BE2C (cell line): ENCODE data around the gene TXNDC17.

Source experiments
- DNase-seq: peaks from one replicate; pipeline ENCODE4 v3.0.0-alpha.2; 2020
- H3K27me3 ChIP-seq: fragments of 250-450 bp; sonication (Bioruptor Pico); 2 replicates; pipeline ENCODE4 v1.5.1; 2020; ENCODE audit warnings: mild to moderate bottlenecking
- H3K36me3 ChIP-seq: fragments of 250-450 bp; sonication (Bioruptor Pico); 2 replicates; pipeline ENCODE4 v1.5.1; 2020; ENCODE audit warnings: mild to moderate bottlenecking
- H3K4me1 ChIP-seq: fragments of 250-450 bp; sonication (Bioruptor Pico); 2 replicates; pipeline ENCODE4 v1.5.1; 2020
- H3K4me3 ChIP-seq: 2 replicates; pipeline ENCODE4 v1.5.1; 2011; ENCODE audit warnings: low read depth, low read length
- H3K9me3 ChIP-seq: fragments of 250-450 bp; sonication (Bioruptor Pico); 2 replicates; pipeline ENCODE4 v1.5.1; 2020
- CTCF ChIP-seq: IDR thresholded peaks from 2 replicates; pipeline ENCODE4 v1.5.1; 2012; ENCODE audit warnings: mild to moderate bottlenecking, low read depth, low read length

TXNDC17 gene

GRCh38 chr17:6630390-6630789 lies 10.5 kb upstream of the TXNDC17 start:
- Histone ChIP-seq H3K27me3 (no peaks in the 10 kb centered on the region), H3K4me3 (no peak overlapping the region), H3K36me3 (no peaks in the 10 kb centered on the region; the same call in 1 of the 2 replicates), H3K9me3 (no peaks in the 10 kb centered on the region), H3K4me1 (no peaks in the 10 kb centered on the region)
- no peak for TF ChIP-seq CTCF
- DNase-seq, result no peak

- Histone ChIP-seq H3K9me3 (no peaks in the 10 kb centered on the region), H3K36me3 (no peaks in the 10 kb centered on the region), H3K27me3 (no peaks in the 10 kb centered on the region), H3K4me1 (no peaks in the 10 kb centered on the region), H3K4me3 (no peak overlapping the region)
- DNase-seq, result no peak
- no peak for TF ChIP-seq CTCF
Measured at GRCh38 chr17:6632530-6632929, 8.3 kb upstream of the TXNDC17 start.

GRCh38 chr17:6633263-6633662 lies 7.6 kb upstream of the TXNDC17 start:
- Histone ChIP-seq H3K9me3 (no peaks in the 10 kb centered on the region), H3K4me3 (no peak overlapping the region), H3K4me1 (no peaks in the 10 kb centered on the region), H3K27me3 (no peaks in the 10 kb centered on the region), H3K36me3 (no peaks in the 10 kb centered on the region)
- TF ChIP-seq CTCF, result no peak
- no peak for DNase-seq

- H3K27me3 ChIP-seq, result no peaks in the 10 kb centered on the region
- H3K4me3 ChIP-seq, result no peak overlapping the region
- no peaks in the 10 kb centered on the region for H3K9me3 ChIP-seq
- DNase-seq, result no peak
- no peaks in the 10 kb centered on the region for H3K4me1 ChIP-seq
- H3K36me3 ChIP-seq, result no peaks in the 10 kb centered on the region
- TF ChIP-seq CTCF, result no peak
Measured at GRCh38 chr17:6636105-6636504, 4.8 kb upstream of the TXNDC17 start.

- no peaks in the 10 kb centered on the region for H3K36me3 ChIP-seq
- no peaks in the 10 kb centered on the region for H3K9me3 ChIP-seq
- no peaks in the 10 kb centered on the region for H3K4me1 ChIP-seq
- H3K4me3 ChIP-seq, result no peak overlapping the region
- no peak for DNase-seq
- no peak for TF ChIP-seq CTCF
- no peaks in the 10 kb centered on the region for H3K27me3 ChIP-seq
Measured at GRCh38 chr17:6636616-6637457, 4.0 kb upstream of the TXNDC17 start.

- Histone ChIP-seq H3K4me1 (no peaks in the 10 kb centered on the region), H3K4me3 (no peak overlapping the region), H3K36me3 (no peaks in the 10 kb centered on the region), H3K27me3 (no peaks in the 10 kb centered on the region), H3K9me3 (no peaks in the 10 kb centered on the region)
- DNase-seq, result no peak
- TF ChIP-seq CTCF, result no peak
Measured at GRCh38 chr17:6637458-6637840, 3.4 kb upstream of the TXNDC17 start.
